ENCODE data around the gene NUDT3.
"Not testable (repeated sequence)": the region's sequence is repeated elsewhere in the genome, so short reads cannot be mapped to it uniquely, and the experiment has no call there.

NUDT3 gene

DNA sequence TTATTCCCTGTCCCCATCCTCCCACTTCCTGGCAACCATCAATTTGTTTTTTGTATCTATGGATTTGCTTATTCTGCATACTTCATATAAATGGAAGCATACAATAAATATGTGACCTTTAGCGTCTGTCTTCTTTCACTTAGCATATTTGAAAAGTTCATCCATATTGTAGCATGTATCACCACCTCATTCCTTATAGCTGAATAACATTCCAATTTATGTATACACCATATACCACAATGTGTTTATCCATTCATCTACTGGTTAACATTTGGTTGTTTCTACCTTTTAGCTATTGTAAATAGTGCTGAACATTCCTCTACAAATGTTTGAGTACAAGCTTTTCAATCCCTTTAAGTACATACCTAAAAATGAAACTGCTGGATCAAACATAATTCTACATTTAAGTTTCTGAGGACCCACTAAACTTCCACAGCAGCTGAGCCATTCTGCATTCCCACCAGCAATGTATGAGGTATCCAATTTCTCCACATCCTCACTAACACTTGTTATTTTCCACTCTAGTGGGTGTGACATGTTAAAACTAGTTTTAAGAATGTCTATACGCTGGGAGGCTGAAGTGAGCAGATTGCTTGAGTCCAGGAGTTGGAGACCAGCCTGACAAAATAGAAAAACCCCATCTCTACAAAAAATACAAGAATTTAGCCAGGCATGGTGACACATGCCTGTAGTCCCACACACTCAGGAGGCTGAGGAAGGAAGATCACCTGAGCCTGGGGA lies 32.9 kb downstream of the NUDT3 start:
- no peak overlapping the region for H2AFZ ChIP-seq (ENCODE audit: low read length)
- H3K4me1 ChIP-seq (ENCODE audit: low read length), result peaks cover 4% of the 10 kb centered on the region; the same call in 1 of the 2 replicates
- H3K27ac ChIP-seq (ENCODE audit: low read length), result no peak overlapping the region
- H3K36me3 ChIP-seq (replicated peaks; ENCODE audit: insufficient read depth, low read length), result no peaks in the 10 kb centered on the region
- H3K4me3 ChIP-seq (ENCODE audit: low read length), result no peak overlapping the region
- H3K79me2 ChIP-seq (ENCODE audit: low read length), result peaks cover 96% of the 10 kb centered on the region
- H3K9me3 ChIP-seq (replicated peaks; ENCODE audit: insufficient read depth, low read length), result no peaks in the 10 kb centered on the region
- peaks cover 9% of the 10 kb centered on the region; the same call in 1 of the 2 replicates for H4K20me1 ChIP-seq (ENCODE audit: insufficient read depth, low read length)
- no peaks in the 10 kb centered on the region for H3K27me3 ChIP-seq (replicated peaks; ENCODE audit: insufficient read depth, low read length)
- H3K4me2 ChIP-seq (ENCODE audit: low read depth, low read length), result no peak overlapping the region
- no peak for TF ChIP-seq EZH2phosphoT487 (IDR thresholded peaks at IDR 0.05; ENCODE audit: low read length)
- H3K9me2 ChIP-seq (replicated peaks; ENCODE audit: insufficient read depth, low read length), result no peaks in the 10 kb centered on the region
- H3K9ac ChIP-seq (ENCODE audit: low read length), result no peak overlapping the region
- DNase-seq, result no peak
- peaks cover 3% of the 10 kb centered on the region; the same call in 1 of the 2 replicates for H3F3A ChIP-seq (ENCODE audit: insufficient read depth, low read length)

DNA sequence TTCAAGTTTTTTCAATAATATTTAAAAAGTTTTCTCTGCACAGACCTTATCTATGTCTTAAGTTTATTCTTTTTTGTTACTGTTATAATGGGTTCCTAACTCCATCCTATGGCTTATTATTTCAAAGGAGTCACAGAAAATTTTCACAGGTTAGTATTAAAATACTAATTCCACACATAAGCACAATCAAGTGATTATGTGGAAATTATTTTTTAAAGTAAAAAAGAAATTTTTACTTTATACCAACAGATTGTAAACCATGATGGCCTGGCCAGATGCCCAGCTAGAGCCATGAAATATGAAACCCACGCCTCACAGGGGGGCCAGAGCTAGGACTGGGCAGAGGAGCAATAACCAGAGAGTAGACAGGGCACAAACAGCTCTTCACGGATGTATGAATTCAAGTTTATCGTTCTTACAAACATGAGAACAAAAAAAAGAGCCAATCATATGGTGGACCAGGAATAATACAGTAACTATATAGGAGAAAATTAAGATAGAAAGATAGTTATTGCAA lies 34.0 kb downstream of the NUDT3 start:
- Histone ChIP-seq H4K20me1 (ENCODE audit: insufficient read depth, low read length) (peaks cover 9% of the 10 kb centered on the region; the same call in 1 of the 2 replicates), H3K4me1 (ENCODE audit: low read length) (no peaks in the 10 kb centered on the region), H3K36me3 (replicated peaks; ENCODE audit: insufficient read depth, low read length) (no peaks in the 10 kb centered on the region), H3K27me3 (replicated peaks; ENCODE audit: insufficient read depth, low read length) (no peaks in the 10 kb centered on the region), H3K4me2 (ENCODE audit: low read depth, low read length) (no peak overlapping the region), H2AFZ (ENCODE audit: low read length) (no peak overlapping the region), H3K27ac (ENCODE audit: low read length) (no peak overlapping the region), H3F3A (ENCODE audit: insufficient read depth, low read length) (peaks cover 3% of the 10 kb centered on the region; the same call in 1 of the 2 replicates), H3K9me3 (replicated peaks; ENCODE audit: insufficient read depth, low read length) (no peaks in the 10 kb centered on the region), H3K9ac (ENCODE audit: low read length) (no peak overlapping the region), H3K79me2 (ENCODE audit: low read length) (peaks cover 92% of the 10 kb centered on the region), H3K4me3 (ENCODE audit: low read length) (no peak overlapping the region), H3K9me2 (replicated peaks; ENCODE audit: insufficient read depth, low read length) (no peaks in the 10 kb centered on the region)
- TF ChIP-seq, protein P1, sequence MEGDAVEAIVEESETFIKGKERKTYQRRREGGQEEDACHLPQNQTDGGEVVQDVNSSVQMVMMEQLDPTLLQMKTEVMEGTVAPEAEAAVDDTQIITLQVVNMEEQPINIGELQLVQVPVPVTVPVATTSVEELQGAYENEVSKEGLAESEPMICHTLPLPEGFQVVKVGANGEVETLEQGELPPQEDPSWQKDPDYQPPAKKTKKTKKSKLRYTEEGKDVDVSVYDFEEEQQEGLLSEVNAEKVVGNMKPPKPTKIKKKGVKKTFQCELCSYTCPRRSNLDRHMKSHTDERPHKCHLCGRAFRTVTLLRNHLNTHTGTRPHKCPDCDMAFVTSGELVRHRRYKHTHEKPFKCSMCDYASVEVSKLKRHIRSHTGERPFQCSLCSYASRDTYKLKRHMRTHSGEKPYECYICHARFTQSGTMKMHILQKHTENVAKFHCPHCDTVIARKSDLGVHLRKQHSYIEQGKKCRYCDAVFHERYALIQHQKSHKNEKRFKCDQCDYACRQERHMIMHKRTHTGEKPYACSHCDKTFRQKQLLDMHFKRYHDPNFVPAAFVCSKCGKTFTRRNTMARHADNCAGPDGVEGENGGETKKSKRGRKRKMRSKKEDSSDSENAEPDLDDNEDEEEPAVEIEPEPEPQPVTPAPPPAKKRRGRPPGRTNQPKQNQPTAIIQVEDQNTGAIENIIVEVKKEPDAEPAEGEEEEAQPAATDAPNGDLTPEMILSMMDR (IDR thresholded peaks at IDR 0.05; ENCODE audit: low read length), result no peak
- no peak for TF ChIP-seq EZH2phosphoT487 (IDR thresholded peaks at IDR 0.05; ENCODE audit: low read length)
- TF ChIP-seq EZH2 (optimal IDR thresholded peaks at IDR 0.05; ENCODE audit: low read depth, low read length), result no peak
- no peak for DNase-seq

DNA sequence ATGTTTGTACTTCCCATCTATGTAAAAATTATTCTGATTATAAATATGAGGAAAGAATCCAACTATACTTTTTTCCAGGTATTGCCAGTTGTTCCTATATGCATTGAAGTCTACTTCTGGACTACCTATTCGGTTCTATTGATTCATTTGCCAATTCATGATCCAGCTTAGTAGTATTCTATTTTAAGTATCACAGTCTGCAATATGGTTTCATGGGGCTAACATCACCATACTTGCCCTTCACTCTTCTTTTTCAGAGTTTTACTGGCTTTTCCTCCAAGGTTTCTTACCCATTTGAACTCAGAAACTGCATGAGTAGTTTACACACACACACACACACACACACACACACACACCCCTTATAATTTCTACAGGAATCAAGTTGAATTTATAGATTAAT lies 34.5 kb downstream of the NUDT3 start:
- TF ChIP-seq EZH2 (optimal IDR thresholded peaks at IDR 0.05; ENCODE audit: low read depth, low read length) (no peak), EZH2phosphoT487 (IDR thresholded peaks at IDR 0.05; ENCODE audit: low read length) (no peak)
- TF ChIP-seq, protein P1 (IDR thresholded peaks at IDR 0.05; ENCODE audit: low read length), result no peak
- Histone ChIP-seq H3K4me2 (ENCODE audit: low read depth, low read length) (no peak overlapping the region), H4K20me1 (ENCODE audit: insufficient read depth, low read length) (peaks cover 4% of the 10 kb centered on the region; the same call in 1 of the 2 replicates), H3K79me2 (ENCODE audit: low read length) (peaks cover 88% of the 10 kb centered on the region), H3K27me3 (replicated peaks; ENCODE audit: insufficient read depth, low read length) (no peaks in the 10 kb centered on the region), H3K9me3 (replicated peaks; ENCODE audit: insufficient read depth, low read length) (no peaks in the 10 kb centered on the region), H3K36me3 (replicated peaks; ENCODE audit: insufficient read depth, low read length) (no peaks in the 10 kb centered on the region), H3K4me3 (ENCODE audit: low read length) (no peak overlapping the region), H3K4me1 (ENCODE audit: low read length) (peaks cover 2% of the 10 kb centered on the region; the same call in 1 of the 2 replicates), H3F3A (ENCODE audit: insufficient read depth, low read length) (peaks cover 3% of the 10 kb centered on the region; the same call in 1 of the 2 replicates), H3K9ac (ENCODE audit: low read length) (no peak overlapping the region), H3K27ac (ENCODE audit: low read length) (no peak overlapping the region), H3K9me2 (replicated peaks; ENCODE audit: insufficient read depth, low read length) (no peaks in the 10 kb centered on the region), H2AFZ (ENCODE audit: low read length) (no peak overlapping the region)
- no peak for DNase-seq

DNA sequence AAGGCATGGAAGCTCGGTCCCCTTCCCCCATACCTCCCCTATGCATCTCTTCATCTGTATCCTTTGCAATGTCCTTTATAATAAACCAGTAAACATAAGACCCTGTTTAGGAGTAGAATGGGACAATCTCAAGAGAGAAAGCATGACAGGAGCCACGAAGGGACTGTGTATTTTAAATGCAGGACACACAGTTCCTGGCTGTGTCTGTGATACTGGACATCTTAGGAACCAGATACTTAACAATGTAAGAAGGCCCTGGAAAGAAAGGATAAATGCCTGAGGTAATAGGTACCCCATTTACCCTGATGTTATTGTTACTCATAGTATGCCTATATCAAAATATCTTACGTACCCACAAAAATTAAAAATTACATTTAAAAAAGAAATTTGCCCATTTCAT lies 36.6 kb downstream of the NUDT3 start:
- Histone ChIP-seq H3K4me3 (ENCODE audit: low read length) (no peak overlapping the region), H3F3A (ENCODE audit: insufficient read depth, low read length) (no peaks in the 10 kb centered on the region), H3K4me2 (ENCODE audit: low read depth, low read length) (no peak overlapping the region), H2AFZ (ENCODE audit: low read length) (no peak overlapping the region), H3K27me3 (replicated peaks; ENCODE audit: insufficient read depth, low read length) (no peaks in the 10 kb centered on the region), H4K20me1 (ENCODE audit: insufficient read depth, low read length) (peaks cover 4% of the 10 kb centered on the region; the same call in 1 of the 2 replicates), H3K9me2 (replicated peaks; ENCODE audit: insufficient read depth, low read length) (no peaks in the 10 kb centered on the region), H3K9ac (ENCODE audit: low read length) (no peak overlapping the region), H3K27ac (ENCODE audit: low read length) (no peak overlapping the region), H3K79me2 (ENCODE audit: low read length) (peaks cover 84% of the 10 kb centered on the region), H3K36me3 (replicated peaks; ENCODE audit: insufficient read depth, low read length) (no peaks in the 10 kb centered on the region), H3K9me3 (replicated peaks; ENCODE audit: insufficient read depth, low read length) (no peaks in the 10 kb centered on the region), H3K4me1 (ENCODE audit: low read length) (peaks cover 11% of the 10 kb centered on the region)
- TF ChIP-seq EZH2 (optimal IDR thresholded peaks at IDR 0.05; ENCODE audit: low read depth, low read length), result no peak
- TF ChIP-seq, protein P1 (IDR thresholded peaks at IDR 0.05; ENCODE audit: low read length), result no peak
- TF ChIP-seq EZH2phosphoT487 (IDR thresholded peaks at IDR 0.05; ENCODE audit: low read length), result no peak
- no peak for DNase-seq

DNA sequence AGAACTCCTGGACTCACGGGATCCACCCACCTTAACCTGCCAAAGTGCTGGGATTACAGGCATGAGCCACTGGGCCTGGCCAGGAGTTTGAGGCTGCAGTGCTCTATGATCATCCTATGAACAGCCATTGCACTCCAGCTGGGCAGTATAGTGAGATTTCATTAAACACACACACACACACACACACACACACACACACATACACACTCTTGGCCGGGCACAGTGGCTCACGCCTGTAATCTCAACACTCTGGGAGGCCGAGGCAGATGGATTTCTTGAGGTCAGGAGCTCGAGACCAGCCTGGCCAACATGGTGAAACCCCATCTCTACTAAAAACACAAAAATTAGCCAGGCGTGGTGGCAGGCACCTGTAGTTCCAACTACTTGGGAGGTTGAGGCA lies 38.2 kb downstream of the NUDT3 start:
- H3K27ac ChIP-seq (ENCODE audit: low read length); H3K27me3 ChIP-seq (replicated peaks; ENCODE audit: insufficient read depth, low read length); H3K9me3 ChIP-seq (replicated peaks; ENCODE audit: insufficient read depth, low read length); H3F3A ChIP-seq (ENCODE audit: insufficient read depth, low read length); H4K20me1 ChIP-seq (ENCODE audit: insufficient read depth, low read length); H3K4me2 ChIP-seq (ENCODE audit: low read depth, low read length); H3K9ac ChIP-seq (ENCODE audit: low read length); H3K36me3 ChIP-seq (replicated peaks; ENCODE audit: insufficient read depth, low read length); H3K9me2 ChIP-seq (replicated peaks; ENCODE audit: insufficient read depth, low read length); H3K4me3 ChIP-seq (ENCODE audit: low read length); H2AFZ ChIP-seq (ENCODE audit: low read length); DNase-seq: not testable (repeated sequence)
- peaks cover 17% of the 10 kb centered on the region for H3K4me1 ChIP-seq (ENCODE audit: low read length)
- peaks cover 84% of the 10 kb centered on the region for H3K79me2 ChIP-seq (ENCODE audit: low read length)
